Superior temporal gyrus (tissue), 1 donor: ENCODE results near the gene PIF1.

Experiments
- DNase-seq: peaks from one replicate; pipeline ENCODE4 v3.0.0-alpha.2; 2016; ENCODE audit errors: extremely low spot score

PIF1 gene

GRCh38 chr15:64774629-64775493 lies 50.6 kb downstream of the PIF1 start:
- DNase-seq: no peak

DNA sequence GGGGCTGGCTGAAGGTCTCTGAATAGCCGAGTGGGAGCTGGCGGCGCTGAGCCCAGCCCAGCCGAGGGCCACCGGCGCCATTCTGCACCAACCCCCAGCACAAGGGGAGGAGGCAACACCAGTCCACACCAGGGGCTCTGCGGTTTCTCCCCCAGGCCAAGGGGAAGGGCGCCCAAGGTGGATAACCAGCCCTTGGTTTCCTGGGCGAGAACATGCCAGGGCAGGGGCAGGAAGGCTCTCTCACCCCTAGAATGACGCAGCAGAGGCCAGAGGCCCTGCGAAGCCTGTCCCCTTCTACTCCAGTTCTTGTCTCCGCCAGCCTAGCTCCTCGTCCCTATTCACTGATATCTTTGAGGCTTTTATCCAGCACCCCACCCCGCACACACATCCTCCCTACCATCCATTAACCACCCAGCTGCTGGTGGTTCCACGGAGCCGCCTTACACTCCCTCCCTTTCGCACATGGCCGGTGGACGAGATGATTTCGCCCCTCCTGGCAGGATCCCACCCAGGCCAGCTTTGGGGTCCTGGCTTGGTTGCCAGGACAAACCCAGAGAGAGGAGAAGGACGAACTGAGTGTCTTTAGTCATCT lies 51.3 kb downstream of the PIF1 start:
- DNase-seq: no peak

DNA sequence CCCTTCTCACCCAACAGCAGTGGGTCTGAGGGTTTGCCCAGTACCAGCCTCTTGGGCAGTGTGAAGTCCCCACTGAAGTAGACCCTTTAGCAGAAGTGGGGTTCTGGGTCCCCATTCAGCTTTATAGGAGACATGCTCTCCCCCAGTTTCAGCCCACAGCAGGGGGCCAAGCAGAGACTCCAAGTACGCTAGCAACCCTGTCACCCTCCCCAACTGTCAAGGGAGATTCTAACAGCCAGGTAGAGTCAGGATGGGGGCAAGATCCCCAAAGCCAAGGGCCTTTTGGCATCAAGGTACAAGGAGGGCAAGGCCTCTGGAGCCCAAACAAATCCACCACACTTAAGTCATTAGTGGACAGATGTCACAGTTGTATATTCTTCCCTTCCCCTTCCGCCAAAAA lies 51.8 kb downstream of the PIF1 start:
- DNase-seq: no peak

DNA sequence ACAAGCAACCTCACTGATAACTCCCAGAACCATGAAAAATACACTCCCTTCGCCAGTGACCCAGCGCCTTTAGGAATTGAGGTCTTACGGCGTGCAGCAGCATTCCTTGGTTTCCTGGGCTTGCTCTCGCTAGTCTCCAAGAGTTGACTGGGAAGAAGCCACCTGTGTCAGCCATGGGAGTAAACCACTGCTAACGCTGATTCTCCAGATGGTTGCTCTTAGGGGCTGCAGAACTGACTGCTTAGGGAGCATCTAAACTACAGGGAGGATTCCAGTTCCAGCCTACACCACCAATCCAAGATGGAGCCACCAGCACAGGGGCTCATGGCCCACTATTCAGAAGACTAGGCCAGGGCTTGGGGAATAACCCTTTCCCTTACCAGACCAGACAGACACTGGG lies 52.5 kb downstream of the PIF1 start:
- DNase-seq: no peak

- no peak for DNase-seq
Measured at GRCh38 chr15:64772488-64772887, 53.0 kb downstream of the PIF1 start.

DNA sequence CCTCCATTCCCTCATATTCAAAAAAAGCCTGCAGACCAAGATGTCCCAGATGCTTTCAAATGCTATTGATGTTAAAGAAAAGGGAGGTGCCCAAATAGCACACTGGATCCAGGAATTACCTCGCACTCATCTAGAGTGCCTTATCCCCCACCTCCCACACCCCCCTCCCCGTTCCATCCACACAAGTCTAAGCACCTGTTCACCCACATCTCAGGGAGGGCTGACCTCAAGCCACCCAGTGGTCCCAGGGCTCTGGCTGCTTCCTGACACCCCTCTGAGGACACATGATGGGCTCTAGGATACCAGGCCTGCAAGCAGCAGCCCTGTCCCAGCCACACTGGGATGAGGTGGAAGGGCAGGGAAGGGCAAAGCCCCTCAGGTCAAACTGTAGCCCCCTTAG lies 54.8 kb downstream of the PIF1 start:
- DNase-seq: no peak

DNA sequence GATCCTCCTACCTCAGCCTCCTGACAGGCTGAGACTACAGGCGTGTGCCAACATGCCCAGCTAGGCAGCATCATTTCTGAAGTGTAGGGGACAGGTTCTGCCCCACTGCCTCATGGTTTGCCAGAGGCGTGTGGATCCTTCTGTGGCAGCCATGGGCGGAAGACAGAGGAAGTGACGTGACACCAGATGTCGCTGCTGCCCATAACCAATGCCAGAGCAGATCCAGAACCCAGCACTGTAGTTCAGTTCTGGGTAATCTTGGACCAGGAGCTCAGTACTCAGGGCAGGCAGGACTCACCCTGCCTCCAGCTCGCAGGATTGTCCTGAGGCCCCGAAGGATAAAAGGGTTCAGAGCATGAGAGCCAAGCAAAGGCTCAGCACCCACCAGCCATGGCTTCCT lies 58.2 kb downstream of the PIF1 start:
- DNase-seq: no peak

DNA sequence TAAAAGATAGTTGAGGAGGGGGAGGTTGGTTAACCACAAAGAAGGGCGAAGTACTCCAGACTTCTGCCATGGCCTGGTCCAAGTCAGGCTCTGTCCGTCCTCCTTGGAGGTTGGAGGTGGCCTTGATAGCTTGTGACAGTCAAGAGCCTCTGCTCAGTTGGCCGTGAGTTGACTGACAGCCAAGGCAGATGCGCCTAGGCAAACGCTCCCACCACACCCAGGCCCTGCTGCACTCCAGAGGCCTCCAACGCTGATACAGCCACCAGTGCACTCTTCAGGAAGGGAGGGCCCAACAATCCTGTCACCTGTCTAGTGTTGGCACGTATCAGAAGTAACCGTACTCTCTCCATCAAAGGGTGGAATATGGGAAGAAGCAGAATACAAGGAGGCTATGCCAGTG lies 59.4 kb downstream of the PIF1 start:
- no peak for DNase-seq
